MM.1S (cell line): ENCODE measurements around the gene CD37.

ENCODE experiments used
- DNase-seq: peaks from one replicate; pipeline ENCODE4 v3.0.0-alpha.2; 2015
- H2AFZ ChIP-seq: fragments of 300-600 bp; sonication (generic); 2 replicates; pipeline ENCODE4 v1.6.0; 2016; ENCODE audit warnings: antibody characterized with exemption, low read length
- H3F3A ChIP-seq: fragments of 300-600 bp; sonication (generic); 2 replicates; pipeline ENCODE4 v1.6.1; 2016; ENCODE audit warnings: mild to moderate bottlenecking, antibody characterized with exemption, low read length, moderate library complexity, mixed read lengths; ENCODE audit not compliant: insufficient read depth
- H3K27ac ChIP-seq: fragments of 300-600 bp; sonication (generic); 2 replicates; pipeline ENCODE4 v1.5.1; 2016; ENCODE audit warnings: mild to moderate bottlenecking, low read length
- H3K27me3 ChIP-seq: fragments of 300-600 bp; sonication (generic); replicated peaks from 2 replicates; pipeline ENCODE4 v1.6.0; 2016; ENCODE audit warnings: low read length; ENCODE audit not compliant: insufficient read depth
- H3K36me3 ChIP-seq: fragments of 300-600 bp; sonication (generic); replicated peaks from 2 replicates; pipeline ENCODE4 v1.6.1; 2016; ENCODE audit warnings: mild to moderate bottlenecking, low read length, mixed read lengths; ENCODE audit not compliant: insufficient read depth
- H3K4me1 ChIP-seq: fragments of 300-600 bp; sonication (generic); 2 replicates; pipeline ENCODE4 v1.6.1; 2016; ENCODE audit warnings: low read length, mixed read lengths
- H3K4me2 ChIP-seq: fragments of 300-600 bp; sonication (generic); 2 replicates; pipeline ENCODE4 v1.6.0; 2016; ENCODE audit warnings: low read depth, low read length
- H3K4me3 ChIP-seq: fragments of 300-600 bp; sonication (generic); 2 replicates; pipeline ENCODE4 v1.5.1; 2016; ENCODE audit warnings: low read length, mixed read lengths
- H3K79me2 ChIP-seq: fragments of 300-600 bp; sonication (generic); 2 replicates; pipeline ENCODE4 v1.6.1; 2016; ENCODE audit warnings: mixed run types, low read length, mixed read lengths
- H3K9ac ChIP-seq: fragments of 300-600 bp; sonication (generic); 2 replicates; pipeline ENCODE4 v1.6.1; 2016; ENCODE audit warnings: low read length, mixed read lengths
- H3K9me2 ChIP-seq: fragments of 300-600 bp; sonication (generic); replicated peaks from 2 replicates; pipeline ENCODE4 v1.6.1; 2016; ENCODE audit warnings: mild to moderate bottlenecking, low read length, mixed read lengths; ENCODE audit not compliant: insufficient read depth
- H3K9me3 ChIP-seq: fragments of 300-600 bp; sonication (generic); replicated peaks from 2 replicates; pipeline ENCODE4 v1.6.1; 2016; ENCODE audit warnings: mild to moderate bottlenecking, low read length, mixed read lengths; ENCODE audit not compliant: insufficient read depth
- H4K20me1 ChIP-seq: fragments of 300-600 bp; sonication (generic); 2 replicates; pipeline ENCODE4 v1.6.1; 2016; ENCODE audit warnings: mild to moderate bottlenecking, low read length, moderate library complexity, mixed read lengths; ENCODE audit not compliant: insufficient read depth
- CTCF ChIP-seq: fragments of 300-600 bp; sonication (generic); IDR thresholded peaks from 2 replicates; pipeline ENCODE4 v1.5.1; 2016; ENCODE audit warnings: antibody characterized with exemption, low read length, mixed read lengths
- EZH2 ChIP-seq: fragments of 300-600 bp; sonication (generic); optimal IDR thresholded peaks from 2 replicates; pipeline ENCODE3; 2017; ENCODE audit warnings: low read depth, mild to moderate bottlenecking, antibody characterized with exemption, low read length, mixed read lengths
- EZH2phosphoT487 ChIP-seq: fragments of 300-600 bp; sonication (generic); IDR thresholded peaks from 2 replicates; pipeline ENCODE4 v1.6.1; 2018; ENCODE audit warnings: antibody characterized with exemption, low read length

CD37 gene

GRCh38 chr19:49338691-49339300 is 3.6 kb downstream of the CD37 start:
- H2AFZ ChIP-seq = no peak overlapping the region
- H3K4me2 ChIP-seq = no peak overlapping the region
- no peaks in the 10 kb centered on the region for H3F3A ChIP-seq
- H3K4me1 ChIP-seq = peaks cover 10% of the 10 kb centered on the region
- H3K9me3 ChIP-seq = no peaks in the 10 kb centered on the region
- H3K27me3 ChIP-seq = no peaks in the 10 kb centered on the region; the same call in 1 of the 2 replicates
- no peaks in the 10 kb centered on the region for H4K20me1 ChIP-seq
- no peak overlapping the region for H3K27ac ChIP-seq
- no peak overlapping the region for H3K9ac ChIP-seq
- no peak for DNase-seq
- H3K79me2 ChIP-seq = no peaks in the 10 kb centered on the region
- H3K9me2 ChIP-seq = no peaks in the 10 kb centered on the region
- H3K36me3 ChIP-seq = no peaks in the 10 kb centered on the region
- TF ChIP-seq EZH2 (no peak), EZH2phosphoT487 (no peak), CTCF (no peak)
- no peak overlapping the region for H3K4me3 ChIP-seq

GRCh38 chr19:49339301-49340068 is 4.3 kb downstream of the CD37 start:
- Histone ChIP-seq H3K36me3 (no peaks in the 10 kb centered on the region), H3F3A (no peaks in the 10 kb centered on the region), H3K9ac (no peak overlapping the region)

GRCh38 chr19:49340069-49340864 is 5.1 kb downstream of the CD37 start:
- DNase-seq = no peak
- Histone ChIP-seq H3K27ac (no peak overlapping the region), H3K9ac (no peak overlapping the region), H3K36me3 (no peaks in the 10 kb centered on the region), H3F3A (no peaks in the 10 kb centered on the region), H2AFZ (no peak overlapping the region), H4K20me1 (no peaks in the 10 kb centered on the region), H3K27me3 (no peaks in the 10 kb centered on the region; the same call in 1 of the 2 replicates), H3K4me3 (no peak overlapping the region), H3K9me3 (no peaks in the 10 kb centered on the region), H3K79me2 (no peaks in the 10 kb centered on the region), H3K9me2 (no peaks in the 10 kb centered on the region), H3K4me2 (no peak overlapping the region), H3K4me1 (no peaks in the 10 kb centered on the region)
- TF ChIP-seq EZH2 (no peak), CTCF (no peak), EZH2phosphoT487 (no peak)

More at GRCh38 chr19:49339301-49340068, 4.3 kb downstream of the CD37 start:
- Histone ChIP-seq H3K79me2 (no peaks in the 10 kb centered on the region), H3K4me2 (no peak overlapping the region), H3K27me3 (no peaks in the 10 kb centered on the region; the same call in 1 of the 2 replicates), H3K9me2 (no peaks in the 10 kb centered on the region), H4K20me1 (no peaks in the 10 kb centered on the region), H3K27ac (no peak overlapping the region), H3K9me3 (no peaks in the 10 kb centered on the region), H2AFZ (no peak overlapping the region), H3K4me1 (peaks cover 5% of the 10 kb centered on the region), H3K4me3 (no peak overlapping the region)
- DNase-seq = no peak
- TF ChIP-seq EZH2phosphoT487 (no peak), CTCF (no peak)
